Cardiac muscle cell (in vitro differentiated cells and primary cell): ENCODE data around the gene PEX14. TPM values are rescaled to one million over a fixed set of nuclear protein-coding genes. Genes with fewer than 3 reads are reported as not detected.

Experiments
- DNase-seq, 2 donors: peaks; one replicate each; pipeline versions ENCODE4 v3.0.0 to v3.0.0-alpha.2; 2010 to 2017; ENCODE audit warnings: low read depth in 1 of 2, low spot score in 1 of 2
- H3K27ac ChIP-seq: fragments of 200-600 bp; sonication (generic); 2 replicates; pipeline ENCODE4 v1.5.1; 2016
- H3K27me3 ChIP-seq: fragments of 200-600 bp; sonication (generic); 2 replicates; pipeline ENCODE4 v1.6.0; 2016; ENCODE audit warnings: control low read depth
- H3K36me3 ChIP-seq: fragments of 200-600 bp; sonication (generic); 2 replicates; pipeline ENCODE4 v1.5.1; 2016; ENCODE audit warnings: control low read depth
- H3K4me1 ChIP-seq: fragments of 200-600 bp; sonication (generic); 2 replicates; pipeline ENCODE4 v1.8.1; 2017; ENCODE audit warnings: low read depth, mild to moderate bottlenecking, mixed run types
- H3K4me3 ChIP-seq: fragments of 200-600 bp; sonication (generic); 2 replicates; pipeline ENCODE4 v1.5.1; 2016; ENCODE audit warnings: mild to moderate bottlenecking
- H3K9me3 ChIP-seq: fragments of 200-600 bp; sonication (generic); 2 replicates; pipeline ENCODE4 v1.5.1; 2017; ENCODE audit warnings: low read depth, mild to moderate bottlenecking, control low read depth
- CTCF ChIP-seq: IDR thresholded peaks from 2 replicates; pipeline ENCODE4 v1.5.1; 2012; ENCODE audit warnings: low read depth, mild to moderate bottlenecking, low read length
- polyA plus RNA-seq: library from polyadenylated mRNA; unstranded; fragments of >200 nt; fragmentation: Nextera tagmentation; extraction: Ambion mirVana; gene quantifications from 2 replicates; pipeline ENCODE4 v1.2.1, GENCODE V29; 2016
- total RNA-seq: library from RNA; depleted of rRNA; stranded (reverse); fragments of >200 nt; gene quantifications from 2 replicates; pipeline ENCODE4 v1.2.3, GENCODE V29; 2016

PEX14 gene
- total and polyA plus RNA-seq, 2 experiments from 2014 or later, result 25.0 to 32.1 TPM

GRCh38 chr1:10431070-10431730 is 43.5 kb upstream of the PEX14 start:
- peak overlapping the region; percentile 29 for H3K27ac ChIP-seq
- DNase-seq, result peak; percentile 12 to 38
- H3K9me3 ChIP-seq, result no peaks in the 10 kb centered on the region

GRCh38 chr1:10432910-10433700 is 41.6 kb upstream of the PEX14 start:
- no peak for TF ChIP-seq CTCF
- DNase-seq, result no peak
- H3K9me3 ChIP-seq, result no peaks in the 10 kb centered on the region
- peaks cover 4% of the 10 kb centered on the region for H3K4me1 ChIP-seq
- H3K27me3 ChIP-seq, result no peaks in the 10 kb centered on the region
- no peak overlapping the region for H3K27ac ChIP-seq
- no peak overlapping the region for H3K4me3 ChIP-seq
- H3K36me3 ChIP-seq, result no peaks in the 10 kb centered on the region

More at GRCh38 chr1:10431070-10431730, 43.5 kb upstream of the PEX14 start:
- Histone ChIP-seq H3K4me1 (peaks cover 4% of the 10 kb centered on the region), H3K36me3 (no peaks in the 10 kb centered on the region), H3K4me3 (peak overlapping the region; percentile 59), H3K27me3 (no peaks in the 10 kb centered on the region)
- no peak for TF ChIP-seq CTCF

GRCh38 chr1:10433790-10434189 is 41.0 kb upstream of the PEX14 start:
- no peak for TF ChIP-seq CTCF

GRCh38 chr1:10434590-10434989 is 40.2 kb upstream of the PEX14 start:
- Histone ChIP-seq H3K4me3 (no peak overlapping the region), H3K36me3 (no peaks in the 10 kb centered on the region), H3K4me1 (peaks cover 8% of the 10 kb centered on the region), H3K27me3 (no peaks in the 10 kb centered on the region), H3K27ac (no peak overlapping the region), H3K9me3 (no peaks in the 10 kb centered on the region)
- DNase-seq, result no peak
- TF ChIP-seq CTCF, result no peak

More at GRCh38 chr1:10433790-10434189, 41.0 kb upstream of the PEX14 start:
- Histone ChIP-seq H3K36me3 (no peaks in the 10 kb centered on the region), H3K9me3 (no peaks in the 10 kb centered on the region), H3K4me1 (peaks cover 8% of the 10 kb centered on the region), H3K4me3 (no peak overlapping the region), H3K27me3 (no peaks in the 10 kb centered on the region), H3K27ac (no peak overlapping the region)
- no peak for DNase-seq

GRCh38 chr1:10437052-10437451 is 37.7 kb upstream of the PEX14 start:
- no peak for DNase-seq
- no peaks in the 10 kb centered on the region for H3K36me3 ChIP-seq
- H3K27ac ChIP-seq, result no peak overlapping the region
- H3K9me3 ChIP-seq, result no peaks in the 10 kb centered on the region
- no peaks in the 10 kb centered on the region for H3K27me3 ChIP-seq
- peaks cover 4% of the 10 kb centered on the region for H3K4me1 ChIP-seq
- TF ChIP-seq CTCF, result no peak
- H3K4me3 ChIP-seq, result no peak overlapping the region
